ENCODE results near the gene GLCCI1.

Gene GLCCI1

DNA sequence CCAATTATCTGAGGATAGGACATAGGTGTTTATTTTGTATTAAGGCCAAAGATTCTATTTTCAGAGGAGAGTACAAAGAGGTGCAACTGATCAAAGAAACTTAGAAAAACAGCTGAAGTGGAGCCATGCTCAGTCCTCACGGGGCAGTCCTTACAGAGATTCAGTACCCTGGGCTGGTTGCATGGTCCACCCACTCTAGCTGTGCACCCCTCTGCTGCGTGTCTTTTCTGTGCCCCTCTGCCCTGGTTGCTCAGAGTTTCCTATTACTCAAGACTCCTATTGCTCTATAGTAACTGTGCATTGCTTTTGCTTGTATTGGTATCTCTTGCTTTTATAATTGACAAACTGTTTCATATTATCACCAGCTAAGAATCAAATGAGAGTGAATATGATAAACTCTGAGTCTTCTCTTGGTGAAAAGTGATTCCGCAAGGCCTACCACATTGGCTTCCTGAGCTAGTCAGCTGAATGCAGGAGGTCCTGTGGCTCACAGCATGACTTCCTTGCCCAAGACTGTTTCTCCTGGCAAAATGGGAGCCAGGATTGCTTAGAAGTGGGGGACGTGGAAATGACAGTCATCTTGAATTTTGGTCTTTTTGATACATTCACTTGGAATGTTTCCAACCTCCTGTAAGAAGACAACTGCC is 137.0 kb downstream of the GLCCI1 start:
- no peak for DNase-seq

- no peak for DNase-seq
Observed at GRCh38 chr7:8109196-8110022, 140.8 kb downstream of the GLCCI1 start.

DNA sequence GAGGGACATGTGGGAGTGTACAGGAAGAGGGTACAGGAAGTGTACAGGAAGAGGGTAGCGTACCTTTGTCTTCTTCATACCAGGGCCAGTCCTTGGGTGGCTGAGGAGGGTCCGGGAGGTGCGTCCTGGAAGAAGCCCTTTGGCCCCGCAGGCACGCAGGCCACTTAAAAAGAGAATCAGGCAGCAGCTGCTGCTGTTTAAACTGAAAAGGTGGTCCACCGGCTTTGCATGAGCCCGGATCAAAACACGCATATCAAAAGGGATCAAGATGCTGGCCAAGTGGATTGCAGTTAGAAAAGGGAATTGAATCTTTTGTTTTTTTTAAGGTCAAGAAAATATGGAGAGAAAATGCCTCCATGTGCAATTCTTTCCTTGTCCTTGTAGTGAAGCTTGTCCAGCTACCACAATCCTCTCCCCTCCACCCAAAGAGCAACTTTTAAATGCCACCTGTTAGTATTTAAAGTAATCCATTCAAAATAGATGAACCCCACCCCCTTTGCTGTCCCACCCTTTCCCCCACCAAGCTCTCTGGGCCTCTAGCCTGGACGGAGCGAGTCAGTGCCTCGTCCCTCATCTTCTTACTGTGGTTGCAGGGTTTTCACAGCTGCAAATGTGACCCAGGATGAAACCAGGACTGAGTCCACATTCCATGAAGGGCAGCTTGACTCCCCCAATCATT is 142.8 kb downstream of the GLCCI1 start:
- no peak for DNase-seq

GRCh38 chr7:8112685-8113084 is 144.1 kb downstream of the GLCCI1 start:
- DNase-seq: no peak

DNA sequence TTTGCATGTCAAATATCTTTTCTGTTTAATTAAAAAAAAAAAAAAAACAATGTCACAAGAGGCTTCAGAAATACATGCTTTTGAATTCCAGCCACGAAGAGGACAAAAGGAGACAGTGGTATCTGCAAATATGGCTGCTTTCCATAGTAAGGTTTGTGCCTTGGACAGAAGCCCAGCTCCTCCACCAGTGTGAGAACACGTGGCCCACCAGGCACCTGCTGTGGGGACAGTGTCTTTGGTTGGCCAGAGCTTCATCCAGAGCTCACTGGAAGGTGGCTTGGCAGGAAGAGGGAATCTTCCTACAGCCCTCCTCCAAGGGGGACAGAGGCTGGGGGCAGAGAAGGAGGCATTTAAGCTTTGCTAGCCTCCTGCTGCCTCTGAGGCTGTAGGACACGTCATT is 144.6 kb downstream of the GLCCI1 start:
- DNase-seq: no peak

GRCh38 chr7:8114175-8114574 is 145.6 kb downstream of the GLCCI1 start:
- DNase-seq: no peak

GRCh38 chr7:8115547-8116402 is 147.2 kb downstream of the GLCCI1 start:
- DNase-seq: no peak

GRCh38 chr7:8117195-8117594 is 148.6 kb downstream of the GLCCI1 start:
- no peak for DNase-seq

- no peak for DNase-seq
Observed at GRCh38 chr7:8119262-8119661, 150.7 kb downstream of the GLCCI1 start.

GRCh38 chr7:8120390-8121058 is 151.9 kb downstream of the GLCCI1 start:
- no peak for DNase-seq

DNA sequence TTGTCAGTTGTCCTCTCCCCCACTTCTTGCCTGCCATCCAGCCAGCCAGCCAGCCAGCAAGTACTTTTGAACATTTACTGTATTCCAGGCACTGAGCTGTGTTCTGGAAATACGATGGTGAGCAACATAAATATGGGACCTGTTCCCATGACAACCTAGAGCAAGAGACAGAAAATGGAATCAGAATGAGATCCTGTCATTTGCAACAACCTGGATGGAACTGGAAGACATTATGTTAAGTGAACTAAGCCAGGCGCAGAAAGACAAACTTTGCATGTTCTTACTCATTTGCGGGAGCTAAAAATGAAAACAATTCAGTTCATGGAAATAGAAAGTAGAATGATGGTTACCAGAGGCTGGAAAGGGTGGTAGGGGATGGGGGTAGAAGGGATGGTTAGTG is 152.6 kb downstream of the GLCCI1 start:
- DNase-seq: no peak

DNA sequence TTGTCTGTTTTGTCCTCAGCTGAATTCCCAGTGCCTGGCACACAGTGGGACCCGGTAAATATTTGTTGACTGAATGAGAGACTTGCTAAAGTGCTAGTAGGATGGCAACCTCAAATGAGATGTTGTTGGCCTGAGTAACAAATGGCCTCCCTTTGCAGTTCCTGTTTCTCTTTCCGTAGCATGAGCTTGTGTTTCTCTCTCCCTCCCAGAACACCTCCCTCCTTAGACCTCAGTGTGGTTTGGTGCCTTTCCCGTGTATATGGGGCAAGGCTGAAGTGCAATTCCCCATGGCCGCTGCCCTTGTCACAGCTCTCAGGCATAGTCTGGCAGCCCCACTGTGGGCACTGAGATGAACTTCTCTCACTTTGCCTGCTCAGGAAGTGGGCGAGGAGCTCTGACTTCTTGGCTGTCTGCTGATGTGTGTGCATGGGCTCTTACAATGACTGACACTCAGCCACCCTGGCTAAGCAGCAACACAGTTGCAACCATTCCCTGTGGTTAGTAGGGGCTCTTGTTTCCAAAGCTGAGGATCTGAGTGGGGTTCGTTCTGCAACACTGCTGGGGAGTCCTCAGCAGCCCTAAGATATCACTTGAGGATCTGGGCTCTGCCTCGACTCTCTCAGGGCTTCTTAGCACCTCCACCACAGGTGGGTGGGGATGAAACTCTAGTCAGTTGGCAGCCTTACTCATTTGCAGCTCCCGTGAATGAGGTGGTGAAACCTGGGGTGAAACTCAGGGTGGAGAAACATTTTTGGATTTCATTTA is 157.3 kb downstream of the GLCCI1 start:
- no peak for DNase-seq

GRCh38 chr7:8126601-8127167 is 158.1 kb downstream of the GLCCI1 start:
- no peak for DNase-seq

- no peak for DNase-seq
Observed at GRCh38 chr7:8128449-8129317, 160.1 kb downstream of the GLCCI1 start.

DNA sequence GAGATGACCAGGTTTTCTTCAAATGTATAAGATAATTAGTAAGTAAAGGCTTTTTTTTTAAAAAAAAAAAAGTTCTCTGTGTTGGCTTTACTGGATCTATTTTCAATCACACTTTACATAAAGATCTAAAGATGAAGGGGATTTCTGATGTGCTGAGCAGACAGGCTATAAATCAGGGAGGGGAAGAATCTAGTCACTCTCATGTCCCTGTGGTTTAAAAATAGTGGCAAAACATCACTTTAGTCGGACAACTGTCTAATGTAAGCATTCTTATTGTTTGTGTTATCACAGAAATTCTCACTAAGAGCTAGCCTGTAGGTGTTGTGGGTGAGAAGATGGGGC is 160.7 kb downstream of the GLCCI1 start:
- DNase-seq: no peak

DNA sequence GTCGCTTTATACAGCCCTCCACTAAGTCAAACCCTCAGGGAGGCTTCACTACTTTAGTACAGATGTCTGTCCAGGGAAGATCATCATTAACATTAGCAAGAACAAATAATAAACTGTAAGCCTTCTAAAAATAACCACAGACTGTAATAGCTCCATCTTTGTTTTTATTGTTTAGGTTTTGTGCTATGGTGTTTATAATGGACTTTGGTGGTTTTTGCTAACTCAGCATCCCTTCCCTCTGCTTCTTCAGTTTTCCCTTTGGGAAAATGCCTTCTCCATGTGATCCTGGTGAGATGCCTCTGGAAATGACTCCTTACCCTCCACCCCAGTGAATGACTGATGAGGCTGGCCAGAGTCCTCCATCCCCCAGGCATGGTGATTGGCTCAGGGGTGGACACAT is 162.1 kb downstream of the GLCCI1 start:
- DNase-seq: no peak

DNA sequence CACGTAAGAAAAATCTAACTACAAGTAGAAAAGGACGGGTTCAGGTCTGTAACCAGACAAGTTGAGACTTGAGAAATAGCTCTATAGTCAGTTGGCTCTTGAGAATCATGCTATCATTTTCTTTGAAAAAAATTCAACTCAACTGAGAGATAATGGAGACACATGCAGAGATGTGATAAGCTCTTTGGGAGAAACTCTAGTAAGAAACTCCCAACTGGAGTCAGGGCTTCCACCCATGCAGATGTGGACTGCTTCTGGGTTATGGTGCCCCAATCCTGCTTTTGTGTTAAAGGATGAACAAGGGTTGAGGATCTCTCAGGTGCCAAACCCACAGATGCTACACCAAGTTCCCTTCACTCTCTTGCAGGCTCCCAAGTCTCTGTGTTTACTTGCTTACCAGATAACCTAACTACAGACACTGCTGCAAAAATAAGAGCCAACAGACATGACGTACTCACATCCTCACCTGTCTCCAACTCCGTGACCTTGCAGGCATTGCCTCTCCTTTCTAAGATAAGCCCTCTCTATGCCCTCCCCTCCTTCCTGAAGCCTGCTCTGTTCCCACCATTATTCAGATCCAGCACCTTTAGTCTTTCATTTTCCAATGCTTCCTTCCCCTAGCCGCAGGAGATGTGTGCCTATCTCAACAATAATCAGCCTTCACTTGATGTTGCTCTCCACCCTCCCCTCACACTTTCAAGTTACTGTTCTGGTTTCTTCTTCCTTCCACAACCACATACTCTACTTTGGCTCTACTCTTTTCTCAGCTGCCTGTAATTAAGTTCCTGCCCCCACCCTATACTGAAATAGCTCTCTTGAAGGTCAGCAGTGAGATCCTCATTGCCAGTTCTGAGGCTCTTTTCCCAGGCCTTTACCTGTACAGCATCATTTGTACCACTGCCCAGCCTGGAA is 163.4 kb downstream of the GLCCI1 start:
- DNase-seq: no peak

DNA sequence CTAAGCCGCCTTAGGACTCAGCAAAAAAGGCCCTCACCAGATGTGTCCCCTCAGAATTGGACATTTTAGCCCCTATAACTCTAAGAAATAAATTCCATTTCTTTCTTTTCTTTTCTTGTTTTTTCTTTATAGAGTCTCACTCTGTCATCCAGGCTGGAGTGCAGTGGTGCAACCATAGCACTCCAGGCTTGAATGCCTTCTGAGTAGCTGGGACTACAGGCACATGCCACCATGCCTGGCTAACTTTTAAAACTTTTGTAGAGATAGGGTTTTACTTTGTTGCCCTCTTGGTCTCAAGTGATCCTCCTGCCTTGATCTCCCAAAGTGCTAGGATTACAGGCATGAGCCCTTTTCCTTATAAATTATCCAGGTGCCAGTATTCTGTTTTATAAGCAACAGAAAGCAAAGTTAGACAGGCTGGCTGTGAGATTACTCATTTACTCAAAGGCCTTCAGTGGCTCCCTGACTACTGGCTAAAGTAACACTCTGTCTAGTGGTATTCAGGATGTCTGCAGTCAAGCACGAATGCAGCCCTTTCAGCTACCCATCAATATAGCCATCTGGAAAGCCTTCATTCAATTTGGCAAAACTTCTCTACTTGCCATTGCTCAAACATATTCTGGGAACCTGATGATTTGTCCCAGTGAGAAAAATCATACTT is 164.7 kb downstream of the GLCCI1 start:
- no peak for DNase-seq
